Endothelial cell of umbilical vein (primary cell): Measurements from ENCODE around the gene ARID1B. TPM values are rescaled to one million over a fixed set of nuclear protein-coding genes. Genes with fewer than 3 reads are reported as not detected.

Source experiments
- BruUV-seq: library from RNA; stranded (reverse); fragments of 400-500 nt; replicated peaks from 2 replicates; lab custom pipeline; 2021; lab: Mats Ljungman, UMichigan
- CTCF ChIA-PET: fragments of 300-600, 350-600 bp; sonication (Branson Sonifier 250); formaldehyde crosslinking; loops from one replicate; lab custom pipeline; 2021; ENCODE audit warnings: antibody characterized with exemption, inconsistent platforms; lab: Charles Lee
- POLR2A ChIA-PET: fragments of 300-600, 350-600 bp; sonication (Branson Sonifier 250); formaldehyde crosslinking; loops from one replicate; lab custom pipeline; 2021; ENCODE audit warnings: antibody characterized with exemption, inconsistent platforms; lab: Charles Lee
- DNase-seq: peaks from one replicate; pipeline ENCODE4 v3.0.0-alpha.2; 2011; ENCODE audit warnings: low read depth, low spot score
- FAIRE-seq: peaks from 2 replicates; lab custom pipeline; 2011; peaks lifted over from hg19 to GRCh38; lab: Jason Lieb, UNC
- H2AFZ ChIP-seq: 2 replicates; pipeline ENCODE4 v1.6.0; 2012; ENCODE audit warnings: low read depth, low read length, control low read depth, inconsistent platforms
- H3K27ac ChIP-seq: 2 replicates; pipeline ENCODE4 v1.5.1; 2011; ENCODE audit warnings: low read depth, mild to moderate bottlenecking, control low read depth, low read length, moderate library complexity; ENCODE audit not compliant: insufficient read depth
- H3K27me3 ChIP-seq, 2 experiments: 2 replicates each; pipeline versions ENCODE4 v1.6.0 to v1.6.1; 2011; ENCODE audit warnings: low read length in 2 of 2, mixed read lengths in 1 of 2; ENCODE audit not compliant: control insufficient read depth in 2 of 2, insufficient read depth in 2 of 2
- H3K36me3 ChIP-seq, 2 experiments: 2 replicates in 1 of 2; 3 replicates in 1 of 2; pipeline ENCODE4 v1.5.1; 2011; ENCODE audit warnings: low read length in 2 of 2, mild to moderate bottlenecking in 1 of 2, moderate library complexity in 1 of 2; ENCODE audit not compliant: control insufficient read depth in 2 of 2, insufficient read depth in 2 of 2; ENCODE audit errors: extremely low read depth in 1 of 2
- H3K4me1 ChIP-seq: 3 replicates; pipeline ENCODE4 v1.5.1; 2011; ENCODE audit warnings: mild to moderate bottlenecking, low read length; ENCODE audit not compliant: control insufficient read depth, insufficient read depth; ENCODE audit errors: extremely low read depth
- H3K4me2 ChIP-seq: 2 replicates; pipeline ENCODE4 v1.6.1; 2011; ENCODE audit warnings: low read length, control low read depth, mixed read lengths; ENCODE audit not compliant: insufficient read depth
- H3K4me3 ChIP-seq, 3 experiments: fragments of 200-600 bp in 1 of 3; sonication (generic), shearing (Covaris generic) in 1 of 3; replicated peaks in 1 of 3; 2 replicates each; pipeline ENCODE4 v1.5.1; 2011 to 2016; ENCODE audit warnings: control low read depth in 3 of 3, low read length in 3 of 3, mild to moderate bottlenecking in 2 of 3, inconsistent platforms in 1 of 3, low read depth in 1 of 3, moderate library complexity in 1 of 3; ENCODE audit not compliant: insufficient read depth in 1 of 3
- H3K79me2 ChIP-seq: 2 replicates; pipeline ENCODE4 v1.6.0; 2012; ENCODE audit warnings: low read length, inconsistent platforms; ENCODE audit not compliant: control insufficient read depth, insufficient read depth
- H3K9ac ChIP-seq: replicated peaks from 2 replicates; pipeline ENCODE3; 2011; ENCODE audit warnings: low read length, control low read depth; ENCODE audit not compliant: insufficient read depth; ENCODE audit errors: extremely low read depth
- H3K9me1 ChIP-seq: replicated peaks from 3 replicates; pipeline ENCODE4 v1.6.0; 2011; ENCODE audit warnings: mild to moderate bottlenecking, low read length; ENCODE audit not compliant: control insufficient read depth, insufficient read depth; ENCODE audit errors: extremely low read depth
- H3K9me3 ChIP-seq: replicated peaks from 2 replicates; pipeline ENCODE4 v1.5.1; 2012; ENCODE audit warnings: low read length, inconsistent platforms; ENCODE audit not compliant: control insufficient read depth, insufficient read depth
- H4K20me1 ChIP-seq: replicated peaks from 2 replicates; pipeline ENCODE3; 2011; ENCODE audit warnings: mild to moderate bottlenecking, low read length; ENCODE audit not compliant: control insufficient read depth, insufficient read depth; ENCODE audit errors: extremely low read depth
- EZH2 ChIP-seq: IDR thresholded peaks from 2 replicates; pipeline ENCODE4 v1.6.1; 2012; ENCODE audit warnings: borderline replicate concordance, low read depth, mild to moderate bottlenecking, moderate library complexity, low read length, inconsistent platforms; ENCODE audit not compliant: severe bottlenecking
- FOS ChIP-seq: IDR thresholded peaks from 2 replicates; pipeline ENCODE4 v1.6.1; 2011; ENCODE audit warnings: mild to moderate bottlenecking, low read length, moderate library complexity, borderline replicate concordance; ENCODE audit not compliant: insufficient read depth
- GATA2 ChIP-seq: IDR thresholded peaks from 2 replicates; pipeline ENCODE4 v1.7.0; 2011; ENCODE audit warnings: low read depth, mild to moderate bottlenecking, moderate library complexity, mixed read lengths, low read length; ENCODE audit not compliant: insufficient read length, insufficient read depth
- JUN ChIP-seq: IDR thresholded peaks from 2 replicates; pipeline ENCODE4 v1.6.1; 2011; ENCODE audit warnings: borderline replicate concordance, low read depth; ENCODE audit not compliant: insufficient read length, insufficient read depth
- MYC ChIP-seq: IDR thresholded peaks from one replicate; pipeline ENCODE4 v1.6.1; 2011; ENCODE audit warnings: mild to moderate bottlenecking, low read depth, low read length
- POLR2A ChIP-seq: IDR thresholded peaks from 2 replicates; pipeline ENCODE4 v1.6.1; 2012; ENCODE audit warnings: low read depth, mild to moderate bottlenecking, control low read depth, low read length
- POLR2AphosphoS5 ChIP-seq: IDR thresholded peaks from 2 replicates; pipeline ENCODE4 v1.6.1; 2012; ENCODE audit warnings: low read depth, mild to moderate bottlenecking, control low read depth, low read length, moderate library complexity; ENCODE audit not compliant: insufficient read depth
- dilution Hi-C: fragments of 300-500 bp; cut with MboI; formaldehyde crosslinking; loops from one replicate; pipeline ENCODE4 v1.15.0; 2019; ENCODE audit warnings: low sequenced_read_pairs; ENCODE audit not compliant: extremely low pct_ligation_motif_present
- intact Hi-C: fragments of 100-400 bp; cut with micrococcal nuclease; formaldehyde crosslinking; loops from one replicate; pipeline ENCODE4 v1.10.0; 2022
- polyA plus RNA-seq, 4 experiments: library from polyadenylated mRNA; depleted of rRNA in 3 of 4; stranded (reverse) in 3 of 4; unstranded in 1 of 4; fragments of >200 nt; gene quantifications; 2 replicates each; pipeline versions ENCODE4 v1.2.1 to v1.2.3, GENCODE V29; 2011 to 2012; ENCODE audit warnings: missing spikeins in 1 of 4
- total RNA-seq: library from RNA; stranded (reverse); gene quantifications from 2 replicates; pipeline ENCODE4 v1.2.3, GENCODE V29; 2021
- TF ChIP-seq, protein P1 (sequence below), 2 donors: IDR thresholded peaks; 1 replicate in 1 of 2; 2 replicates in 1 of 2; pipeline ENCODE4 v1.5.1; 2011; ENCODE audit warnings: low read length in 2 of 2, mild to moderate bottlenecking in 2 of 2, moderate library complexity in 2 of 2, control low read depth in 1 of 2, inconsistent platforms in 1 of 2, low read depth in 1 of 2; ENCODE audit not compliant: insufficient read depth in 1 of 2; ENCODE audit errors: extremely low read depth in 1 of 2
- TF ChIP-seq, protein P2 (sequence below): IDR thresholded peaks from 2 replicates; pipeline ENCODE4 v1.6.1; 2011; ENCODE audit not compliant: insufficient read depth, insufficient read length

Gene ARID1B
- total and polyA plus RNA-seq, 2 donors (not counting 3 experiments of a cell fraction or from before 2014, with no cell fraction given): 21.8 to 89.5 TPM

DNA sequence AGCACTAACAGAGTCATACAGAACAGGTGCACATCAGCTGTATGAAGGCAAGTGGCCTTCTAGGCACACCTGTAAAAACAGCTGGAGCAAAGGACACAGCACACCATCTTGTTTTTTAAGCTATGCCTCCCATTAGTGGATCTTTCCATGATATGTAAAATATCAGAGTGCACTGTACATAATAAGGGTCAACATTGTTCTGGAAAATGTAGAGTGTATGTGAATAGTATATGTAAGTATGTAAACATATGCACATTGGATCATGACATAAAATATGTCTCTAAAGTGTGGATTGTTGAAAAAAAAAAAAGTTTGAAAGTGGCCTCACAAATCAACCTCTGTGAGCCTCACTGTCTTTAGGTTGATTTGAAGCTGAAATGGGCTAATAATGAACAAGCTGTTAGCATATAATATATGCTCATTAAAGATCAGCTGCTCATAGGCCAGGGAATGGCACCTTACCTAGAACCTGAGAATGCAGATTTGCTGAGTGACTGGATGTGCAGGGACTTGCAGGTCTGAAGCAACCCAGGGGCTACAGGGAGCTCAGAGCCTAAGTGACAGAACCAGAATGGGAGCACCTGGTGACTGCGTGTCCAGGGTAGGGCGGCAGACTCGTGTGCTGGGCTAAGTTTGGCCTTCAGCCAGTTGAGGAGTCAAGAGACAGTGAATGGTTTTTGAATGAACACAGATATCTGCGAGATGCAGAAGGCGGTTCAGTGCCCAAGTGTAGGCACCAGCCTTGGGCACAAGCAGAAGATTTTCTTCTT is 347.5 kb downstream of the ARID1B start:
- H3K4me3 ChIP-seq: no peak overlapping the region
- no TSS peak for BruUV-seq
- ChIA-PET CTCF (no interaction called here), POLR2A (no interaction called here)
- no peaks in the 10 kb centered on the region for H3K79me2 ChIP-seq
- no peaks in the 10 kb centered on the region for H4K20me1 ChIP-seq
- H3K4me2 ChIP-seq: no peak overlapping the region
- H3K27me3 ChIP-seq: no peaks in the 10 kb centered on the region
- H3K9me1 ChIP-seq: no peaks in the 10 kb centered on the region
- no peak overlapping the region for H3K9ac ChIP-seq
- no peak for TF ChIP-seq MYC
- TF ChIP-seq, protein P1, sequence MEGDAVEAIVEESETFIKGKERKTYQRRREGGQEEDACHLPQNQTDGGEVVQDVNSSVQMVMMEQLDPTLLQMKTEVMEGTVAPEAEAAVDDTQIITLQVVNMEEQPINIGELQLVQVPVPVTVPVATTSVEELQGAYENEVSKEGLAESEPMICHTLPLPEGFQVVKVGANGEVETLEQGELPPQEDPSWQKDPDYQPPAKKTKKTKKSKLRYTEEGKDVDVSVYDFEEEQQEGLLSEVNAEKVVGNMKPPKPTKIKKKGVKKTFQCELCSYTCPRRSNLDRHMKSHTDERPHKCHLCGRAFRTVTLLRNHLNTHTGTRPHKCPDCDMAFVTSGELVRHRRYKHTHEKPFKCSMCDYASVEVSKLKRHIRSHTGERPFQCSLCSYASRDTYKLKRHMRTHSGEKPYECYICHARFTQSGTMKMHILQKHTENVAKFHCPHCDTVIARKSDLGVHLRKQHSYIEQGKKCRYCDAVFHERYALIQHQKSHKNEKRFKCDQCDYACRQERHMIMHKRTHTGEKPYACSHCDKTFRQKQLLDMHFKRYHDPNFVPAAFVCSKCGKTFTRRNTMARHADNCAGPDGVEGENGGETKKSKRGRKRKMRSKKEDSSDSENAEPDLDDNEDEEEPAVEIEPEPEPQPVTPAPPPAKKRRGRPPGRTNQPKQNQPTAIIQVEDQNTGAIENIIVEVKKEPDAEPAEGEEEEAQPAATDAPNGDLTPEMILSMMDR (IDR thresholded peaks at IDR 0.05; ENCODE audit: extremely low read depth in 1 of 2, insufficient read depth in 1 of 2, low read depth in 1 of 2, low read length in 2 of 2): no peak
- no peak for TF ChIP-seq POLR2A
- TF ChIP-seq EZH2: no peak
- no peak for TF ChIP-seq FOS
- TF ChIP-seq, protein P2, sequence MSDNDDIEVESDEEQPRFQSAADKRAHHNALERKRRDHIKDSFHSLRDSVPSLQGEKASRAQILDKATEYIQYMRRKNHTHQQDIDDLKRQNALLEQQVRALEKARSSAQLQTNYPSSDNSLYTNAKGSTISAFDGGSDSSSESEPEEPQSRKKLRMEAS: no peak
- no peak for TF ChIP-seq POLR2AphosphoS5
- no peak for TF ChIP-seq GATA2
- no peak for TF ChIP-seq JUN
- intact Hi-C loops: no loop called here
- dilution Hi-C loops: no loop called here
- peaks cover 0 to 2% of the 10 kb centered on the region in 2 experiments for H3K36me3 ChIP-seq
- no peak for FAIRE-seq
- H3K4me1 ChIP-seq: peaks cover 13% of the 10 kb centered on the region
- no peak overlapping the region for H3K27ac ChIP-seq
- no peak for DNase-seq
- H3K9me3 ChIP-seq: no peaks in the 10 kb centered on the region
- H2AFZ ChIP-seq: no peak overlapping the region
